NB4 (cell line): ENCODE results near the gene OR10J1.

Source experiments
- DNase-seq: peaks from one replicate; pipeline ENCODE4 v3.0.0; 2010; ENCODE audit warnings: low read depth
- H3K4me3 ChIP-seq: one replicate; pipeline ENCODE4 v1.5.1; 2011; ENCODE audit warnings: mild to moderate bottlenecking, low read depth, low read length, moderate library complexity
- CTCF ChIP-seq: IDR thresholded peaks from one replicate; pipeline ENCODE4 v1.5.1; 2012; ENCODE audit warnings: low read depth, low read length
- MAX ChIP-seq: IDR thresholded peaks from 2 replicates; pipeline ENCODE4 v1.6.1; 2011; ENCODE audit warnings: low read depth, low read length
- MYC ChIP-seq: IDR thresholded peaks from 2 replicates; pipeline ENCODE4 v1.6.1; 2011; ENCODE audit warnings: low read depth, low read length
- POLR2A ChIP-seq: IDR thresholded peaks from 2 replicates; pipeline ENCODE4 v1.6.1; 2011; ENCODE audit warnings: mild to moderate bottlenecking; ENCODE audit not compliant: insufficient read length; ENCODE audit errors: extremely low read depth

Gene OR10J1

GRCh38 chr1:159429074-159429861 is 10.3 kb upstream of the OR10J1 start:
- DNase-seq, result no peak
- H3K4me3 ChIP-seq, result no peak overlapping the region
- TF ChIP-seq POLR2A (no peak), MYC (no peak), MAX (no peak), CTCF (no peak)

- DNase-seq, result no peak
- TF ChIP-seq CTCF, result no peak
- no peak for TF ChIP-seq POLR2A
- no peak for TF ChIP-seq MYC
- TF ChIP-seq MAX, result no peak
- no peak overlapping the region for H3K4me3 ChIP-seq
Measured at GRCh38 chr1:159430985-159431384, 8.5 kb upstream of the OR10J1 start.

GRCh38 chr1:159431904-159432303 is 7.6 kb upstream of the OR10J1 start, which contains the start of gene OR10J4:
TSS of gene OR10J4 (plus strand) at chr1:159432204.
- TF ChIP-seq CTCF (no peak), MYC (no peak), MAX (no peak), POLR2A (no peak)
- no peak for DNase-seq
- H3K4me3 ChIP-seq, result no peak within 1 kb of the TSS

- DNase-seq, result no peak
Measured at GRCh38 chr1:159436469-159436868, 3.1 kb upstream of the OR10J1 start.

GRCh38 chr1:159441360-159441759 is 1.8 kb downstream of the OR10J1 start:
- H3K4me3 ChIP-seq, result no peak overlapping the region
- DNase-seq, result no peak
- TF ChIP-seq POLR2A (no peak), MYC (no peak), CTCF (no peak), MAX (no peak)

More at GRCh38 chr1:159436469-159436868, 3.1 kb upstream of the OR10J1 start:
- TF ChIP-seq CTCF, result no peak
- no peak overlapping the region for H3K4me3 ChIP-seq

GRCh38 chr1:159442428-159442827 is 2.9 kb downstream of the OR10J1 start:
- DNase-seq, result no peak
- TF ChIP-seq MAX (no peak), POLR2A (no peak), MYC (no peak), CTCF (no peak)
- H3K4me3 ChIP-seq, result no peak overlapping the region
